HG02588 (cell line): ENCODE results near the gene AVPR2.

Source experiments
- ATAC-seq: cut with Tn5 transposase; IDR thresholded peaks from one replicate; pipeline ENCODE4 v1.9.1; 2021; ENCODE audit warnings: mild to moderate bottlenecking, moderate library complexity; ENCODE audit not compliant: unreplicated experiment

Gene AVPR2

GRCh38 chrX:153903991-153904957, at the start of gene AVPR2:
Gene AVPR2, plus strand, starts transcription at chrX:153904673. Its CDS starts 473 bp downstream, at chrX:153905146.
- no peak for ATAC-seq

- no peak for ATAC-seq
Measured at GRCh38 chrX:153854702-153855101, 49.8 kb upstream of the AVPR2 start.

- no peak for ATAC-seq
Measured at GRCh38 chrX:153857348-153857903, 47.0 kb upstream of the AVPR2 start.

GRCh38 chrX:153861151-153861550, 43.3 kb upstream of the AVPR2 start:
- ATAC-seq = no peak

GRCh38 chrX:153861733-153862310, 42.7 kb upstream of the AVPR2 start:
- ATAC-seq = no peak

GRCh38 chrX:153862369-153863250, 41.9 kb upstream of the AVPR2 start:
- no peak for ATAC-seq

GRCh38 chrX:153863251-153863991, 41.1 kb upstream of the AVPR2 start:
- no peak for ATAC-seq

- no peak for ATAC-seq
Measured at GRCh38 chrX:153864101-153864500, 40.4 kb upstream of the AVPR2 start.

GRCh38 chrX:153864561-153865320, 39.7 kb upstream of the AVPR2 start:
- no peak for ATAC-seq

- no peak for ATAC-seq
Measured at GRCh38 chrX:153865321-153865580, 39.2 kb upstream of the AVPR2 start.

- no peak for ATAC-seq
Measured at GRCh38 chrX:153865685-153866084, 38.8 kb upstream of the AVPR2 start.

- no peak for ATAC-seq
Measured at GRCh38 chrX:153866302-153867019, 38.0 kb upstream of the AVPR2 start.

- ATAC-seq = no peak
Measured at GRCh38 chrX:153867139-153867538, 37.3 kb upstream of the AVPR2 start.

GRCh38 chrX:153867671-153868070, 36.8 kb upstream of the AVPR2 start:
- ATAC-seq = no peak

- no peak for ATAC-seq
Measured at GRCh38 chrX:153868576-153869472, 35.6 kb upstream of the AVPR2 start.

- ATAC-seq = no peak
Measured at GRCh38 chrX:153869473-153870287, 34.8 kb upstream of the AVPR2 start.

- ATAC-seq = no peak
Measured at GRCh38 chrX:153870288-153870690, 34.2 kb upstream of the AVPR2 start.
